ENCODE measurements around the gene NKX2-4.

DNA sequence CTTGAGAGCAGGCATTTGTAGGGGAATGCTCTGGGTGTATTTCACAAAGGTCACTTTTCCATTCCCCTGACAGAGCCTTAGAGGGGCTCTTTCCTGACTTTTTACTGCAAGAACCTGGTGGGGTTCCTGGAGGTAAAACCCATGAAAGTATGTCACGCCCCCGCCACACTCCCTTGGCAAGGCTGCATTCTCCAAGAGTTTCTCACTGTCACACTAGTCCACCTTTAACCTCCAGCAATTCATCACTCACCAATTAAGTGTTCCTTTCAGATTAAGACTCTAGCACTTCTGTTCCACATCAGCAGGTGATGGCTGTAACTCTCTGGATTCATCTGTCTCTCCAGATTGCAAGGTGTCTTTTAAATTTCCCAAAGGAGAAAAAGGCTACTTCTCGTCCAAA is 32.7 kb upstream of the NKX2-4 start:
- TF ChIP-seq, protein P1, sequence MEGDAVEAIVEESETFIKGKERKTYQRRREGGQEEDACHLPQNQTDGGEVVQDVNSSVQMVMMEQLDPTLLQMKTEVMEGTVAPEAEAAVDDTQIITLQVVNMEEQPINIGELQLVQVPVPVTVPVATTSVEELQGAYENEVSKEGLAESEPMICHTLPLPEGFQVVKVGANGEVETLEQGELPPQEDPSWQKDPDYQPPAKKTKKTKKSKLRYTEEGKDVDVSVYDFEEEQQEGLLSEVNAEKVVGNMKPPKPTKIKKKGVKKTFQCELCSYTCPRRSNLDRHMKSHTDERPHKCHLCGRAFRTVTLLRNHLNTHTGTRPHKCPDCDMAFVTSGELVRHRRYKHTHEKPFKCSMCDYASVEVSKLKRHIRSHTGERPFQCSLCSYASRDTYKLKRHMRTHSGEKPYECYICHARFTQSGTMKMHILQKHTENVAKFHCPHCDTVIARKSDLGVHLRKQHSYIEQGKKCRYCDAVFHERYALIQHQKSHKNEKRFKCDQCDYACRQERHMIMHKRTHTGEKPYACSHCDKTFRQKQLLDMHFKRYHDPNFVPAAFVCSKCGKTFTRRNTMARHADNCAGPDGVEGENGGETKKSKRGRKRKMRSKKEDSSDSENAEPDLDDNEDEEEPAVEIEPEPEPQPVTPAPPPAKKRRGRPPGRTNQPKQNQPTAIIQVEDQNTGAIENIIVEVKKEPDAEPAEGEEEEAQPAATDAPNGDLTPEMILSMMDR (IDR thresholded peaks at IDR 0.05) = no peak
- TF ChIP-seq, protein P2, sequence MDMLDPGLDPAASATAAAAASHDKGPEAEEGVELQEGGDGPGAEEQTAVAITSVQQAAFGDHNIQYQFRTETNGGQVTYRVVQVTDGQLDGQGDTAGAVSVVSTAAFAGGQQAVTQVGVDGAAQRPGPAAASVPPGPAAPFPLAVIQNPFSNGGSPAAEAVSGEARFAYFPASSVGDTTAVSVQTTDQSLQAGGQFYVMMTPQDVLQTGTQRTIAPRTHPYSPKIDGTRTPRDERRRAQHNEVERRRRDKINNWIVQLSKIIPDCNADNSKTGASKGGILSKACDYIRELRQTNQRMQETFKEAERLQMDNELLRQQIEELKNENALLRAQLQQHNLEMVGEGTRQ (IDR thresholded peaks at IDR 0.05; ENCODE audit: borderline replicate concordance, low read depth, low read length) = no peak
- TF ChIP-seq TAF1 (IDR thresholded peaks at IDR 0.05; ENCODE audit: borderline replicate concordance, low read depth, low read length) (no peak), MXI1 (IDR thresholded peaks at IDR 0.05; ENCODE audit: low read depth, low read length) (no peak)
